ENCODE results near the gene TMEM229A.

Gene TMEM229A

DNA sequence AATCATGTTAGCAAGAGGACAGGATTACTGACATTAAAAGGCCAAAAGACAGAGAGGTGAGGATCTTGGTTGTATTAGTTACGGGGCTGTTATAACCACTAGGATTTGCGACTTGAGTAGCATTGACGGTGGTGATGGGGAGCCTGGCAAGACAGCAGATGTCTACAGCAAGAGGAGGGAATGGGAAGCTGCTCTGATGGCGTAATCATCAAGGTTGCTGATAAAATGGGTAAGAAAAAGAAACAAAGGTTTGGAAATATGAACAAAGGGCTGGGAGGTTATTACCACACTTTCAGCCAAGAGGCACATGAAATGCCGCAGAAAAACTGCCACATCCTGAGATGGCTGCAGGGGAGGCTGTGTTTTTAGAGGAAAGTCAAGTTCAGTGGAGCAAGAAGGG lies 33.9 kb downstream of the TMEM229A start:
- Histone ChIP-seq H3K4me1 (ENCODE audit: insufficient read depth, low read length) (no peaks in the 10 kb centered on the region), H3K27ac (ENCODE audit: low read depth, low read length) (no peak overlapping the region), H3K36me3 (ENCODE audit: insufficient read depth, low read length) (no peaks in the 10 kb centered on the region), H3K9me3 (ENCODE audit: low read length) (no peaks in the 10 kb centered on the region), H3K4me3 (ENCODE audit: low read depth in 1 of 2, low read length in 2 of 2) (no peak overlapping the region), H3K9ac (ENCODE audit: low read length) (no peak overlapping the region), H3K27me3 (ENCODE audit: control insufficient read depth in 1 of 2, insufficient read depth in 2 of 2, low read length in 2 of 2) (no peaks in the 10 kb centered on the region)

DNA sequence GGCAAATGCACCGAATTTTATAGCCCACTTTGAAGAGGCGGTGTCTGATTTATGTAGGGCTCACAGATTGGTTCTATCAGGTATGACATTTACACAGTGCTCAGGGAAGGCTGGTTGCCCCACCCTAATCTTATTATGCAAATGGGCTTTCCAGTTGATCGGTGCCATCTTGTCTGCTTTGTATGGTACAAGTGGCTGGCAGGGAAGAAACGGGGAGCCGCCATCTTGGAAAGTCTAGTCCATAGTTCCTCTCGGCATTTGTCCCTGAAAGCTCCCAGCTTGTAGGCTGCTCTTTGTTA lies 36.6 kb downstream of the TMEM229A start:
- Histone ChIP-seq H3K36me3 (ENCODE audit: insufficient read depth, low read length) (no peaks in the 10 kb centered on the region), H3K4me3 (ENCODE audit: low read depth in 1 of 2, low read length in 2 of 2) (no peak overlapping the region), H3K9me3 (ENCODE audit: low read length) (no peaks in the 10 kb centered on the region), H3K4me1 (ENCODE audit: insufficient read depth, low read length) (no peaks in the 10 kb centered on the region), H3K9ac (ENCODE audit: low read length) (no peak overlapping the region), H3K27me3 (ENCODE audit: control insufficient read depth in 1 of 2, insufficient read depth in 2 of 2, low read length in 2 of 2) (no peaks in the 10 kb centered on the region), H3K27ac (ENCODE audit: low read depth, low read length) (no peak overlapping the region)

DNA sequence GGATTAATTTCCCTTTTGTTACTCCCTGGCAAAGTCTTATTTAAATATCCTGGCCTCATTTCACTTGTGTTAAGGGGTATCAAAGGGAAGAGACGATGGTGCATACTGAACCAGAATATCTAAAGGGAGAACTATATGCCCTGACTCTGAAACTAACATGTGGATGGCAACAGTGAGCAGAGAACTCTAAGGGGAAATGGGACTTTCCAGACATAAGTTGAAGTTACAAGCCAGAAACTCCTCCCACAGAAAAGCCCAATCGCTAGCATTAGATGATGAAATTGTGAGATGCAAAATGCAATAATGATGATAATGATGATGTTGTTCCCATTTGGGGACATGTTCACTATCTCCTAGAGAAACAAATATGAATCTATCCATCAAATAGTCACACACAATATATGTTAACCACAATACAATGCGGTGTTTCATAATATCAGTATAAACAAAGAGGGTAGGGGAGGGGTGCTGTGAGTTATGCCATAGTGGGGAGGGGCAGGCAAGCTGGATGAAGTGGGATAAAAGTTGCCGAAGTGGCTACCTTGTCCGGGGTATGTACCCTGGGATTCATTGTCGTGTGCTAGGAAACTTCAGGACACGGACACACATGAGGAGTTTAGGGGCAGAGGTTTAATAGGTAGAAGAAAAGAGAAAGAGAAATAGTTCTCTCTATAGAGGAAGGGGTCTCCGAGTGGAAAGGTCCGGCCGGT lies 37.1 kb downstream of the TMEM229A start:
- Histone ChIP-seq H3K9ac (ENCODE audit: low read length) (no peak overlapping the region), H3K9me3 (ENCODE audit: low read length) (no peaks in the 10 kb centered on the region), H3K36me3 (ENCODE audit: insufficient read depth, low read length) (no peaks in the 10 kb centered on the region), H3K27me3 (ENCODE audit: control insufficient read depth in 1 of 2, insufficient read depth in 2 of 2, low read length in 2 of 2) (no peaks in the 10 kb centered on the region), H3K4me3 (ENCODE audit: low read depth in 1 of 2, low read length in 2 of 2) (no peak overlapping the region), H3K4me1 (ENCODE audit: insufficient read depth, low read length) (no peaks in the 10 kb centered on the region), H3K27ac (ENCODE audit: low read depth, low read length) (no peak overlapping the region)

DNA sequence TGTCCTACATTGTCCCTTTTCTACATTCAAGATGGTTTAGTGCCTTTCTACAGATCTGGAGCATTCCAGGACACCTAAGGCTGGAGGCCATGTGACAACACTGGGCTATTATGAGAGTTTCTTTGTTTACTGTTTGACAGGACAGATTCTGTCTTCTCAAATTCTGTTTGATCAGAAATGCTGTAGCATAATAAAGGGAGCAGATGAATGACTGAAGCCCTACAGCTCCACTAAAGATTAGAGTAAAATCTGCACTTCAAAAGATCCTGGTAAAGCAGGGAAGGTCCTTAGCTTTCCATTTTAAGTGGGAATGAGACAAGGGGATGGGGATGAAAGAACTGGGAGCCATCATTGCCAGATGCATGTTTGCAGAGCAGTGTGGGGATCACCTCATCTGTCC lies 38.4 kb downstream of the TMEM229A start:
- no peak overlapping the region for H3K9ac ChIP-seq (ENCODE audit: low read length)
- no peaks in the 10 kb centered on the region for H3K27me3 ChIP-seq (ENCODE audit: control insufficient read depth in 1 of 2, insufficient read depth in 2 of 2, low read length in 2 of 2)
- no peak overlapping the region for H3K4me3 ChIP-seq (ENCODE audit: low read depth in 1 of 2, low read length in 2 of 2)
- H3K4me1 ChIP-seq (ENCODE audit: insufficient read depth, low read length): no peaks in the 10 kb centered on the region
- no peaks in the 10 kb centered on the region for H3K9me3 ChIP-seq (ENCODE audit: low read length)
- H3K27ac ChIP-seq (ENCODE audit: low read depth, low read length): no peak overlapping the region
- H3K36me3 ChIP-seq (ENCODE audit: insufficient read depth, low read length): no peaks in the 10 kb centered on the region

DNA sequence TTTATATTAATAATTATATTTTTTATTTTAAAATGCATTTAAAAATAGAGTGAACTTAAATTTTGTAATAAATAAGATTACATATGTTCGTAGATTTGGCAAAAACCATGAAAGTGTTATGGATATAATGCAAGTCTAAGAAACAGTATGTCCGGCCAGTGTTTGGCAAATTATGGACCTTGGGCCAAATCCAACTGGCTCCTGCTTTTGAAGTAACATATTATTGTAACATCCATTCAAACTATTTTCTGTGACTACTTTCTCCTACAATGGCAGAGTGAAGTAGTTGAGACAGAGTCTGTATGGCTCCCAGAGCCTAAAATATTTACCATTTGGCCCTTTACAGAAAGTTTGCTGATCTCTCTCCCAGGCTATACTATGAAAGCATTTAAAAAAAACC lies 38.9 kb downstream of the TMEM229A start:
- Histone ChIP-seq H3K36me3 (ENCODE audit: insufficient read depth, low read length) (no peaks in the 10 kb centered on the region), H3K9me3 (ENCODE audit: low read length) (no peaks in the 10 kb centered on the region), H3K27ac (ENCODE audit: low read depth, low read length) (no peak overlapping the region), H3K4me1 (ENCODE audit: insufficient read depth, low read length) (no peaks in the 10 kb centered on the region), H3K9ac (ENCODE audit: low read length) (no peak overlapping the region), H3K27me3 (ENCODE audit: control insufficient read depth in 1 of 2, insufficient read depth in 2 of 2, low read length in 2 of 2) (no peaks in the 10 kb centered on the region), H3K4me3 (ENCODE audit: low read depth in 1 of 2, low read length in 2 of 2) (no peak overlapping the region)

DNA sequence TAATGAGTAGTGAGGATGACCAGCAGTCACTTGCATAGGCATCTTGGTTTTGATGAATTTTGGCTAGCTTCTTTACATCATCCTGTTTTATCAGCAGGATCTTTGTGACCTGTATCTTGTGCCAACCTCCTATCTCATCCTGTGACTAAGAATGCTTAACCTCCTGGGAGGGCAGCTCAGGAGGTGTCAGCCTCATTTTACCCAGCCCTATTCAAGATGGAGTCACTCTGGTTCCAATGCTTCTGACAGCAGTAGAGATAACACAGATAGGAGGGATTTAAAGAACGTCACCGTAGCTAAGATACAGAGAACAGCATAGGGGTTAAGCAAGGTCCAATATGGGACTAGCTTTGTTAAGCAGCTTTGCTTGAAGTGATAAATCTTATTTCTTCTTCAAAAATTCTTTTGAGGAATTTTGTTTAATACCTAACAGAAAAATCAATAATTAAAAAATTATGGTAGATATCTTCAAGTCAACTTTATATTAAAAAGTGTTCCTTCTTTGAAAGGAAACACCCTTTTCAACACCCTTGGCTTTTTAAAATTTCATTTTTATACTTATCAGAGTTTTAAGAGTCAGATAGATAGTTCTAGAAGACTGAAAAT lies 39.9 kb downstream of the TMEM229A start:
- no peaks in the 10 kb centered on the region for H3K4me1 ChIP-seq (ENCODE audit: insufficient read depth, low read length)
- no peak overlapping the region for H3K27ac ChIP-seq (ENCODE audit: low read depth, low read length)
- H3K9me3 ChIP-seq (ENCODE audit: low read length): no peaks in the 10 kb centered on the region
- H3K4me3 ChIP-seq (ENCODE audit: low read depth in 1 of 2, low read length in 2 of 2): no peak overlapping the region
- no peaks in the 10 kb centered on the region for H3K27me3 ChIP-seq (ENCODE audit: control insufficient read depth in 1 of 2, insufficient read depth in 2 of 2, low read length in 2 of 2)
- no peaks in the 10 kb centered on the region for H3K36me3 ChIP-seq (ENCODE audit: insufficient read depth, low read length)
- H3K9ac ChIP-seq (ENCODE audit: low read length): no peak overlapping the region

DNA sequence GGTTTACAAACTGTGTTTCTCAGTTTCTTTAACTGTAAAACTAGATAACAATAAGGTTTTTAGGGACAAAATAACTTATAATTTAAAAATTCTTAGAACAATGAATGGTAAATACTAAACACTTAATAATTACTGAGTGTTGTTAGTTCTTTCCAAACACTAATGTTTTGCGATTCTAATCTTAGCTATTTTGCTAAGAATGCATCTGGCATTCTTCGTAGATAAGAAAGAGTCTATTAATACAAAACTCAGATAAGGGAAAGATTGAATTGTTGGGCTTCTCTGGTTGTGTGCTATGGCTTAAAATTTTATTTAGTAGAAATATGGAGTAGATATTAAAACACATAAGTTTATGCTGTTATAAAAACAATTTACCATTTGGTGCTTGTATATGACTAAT lies 45.4 kb downstream of the TMEM229A start:
- H3K27me3 ChIP-seq (ENCODE audit: control insufficient read depth in 1 of 2, insufficient read depth in 2 of 2, low read length in 2 of 2): no peaks in the 10 kb centered on the region
- no peak overlapping the region for H3K4me3 ChIP-seq (ENCODE audit: low read depth in 1 of 2, low read length in 2 of 2)
- no peaks in the 10 kb centered on the region for H3K4me1 ChIP-seq (ENCODE audit: insufficient read depth, low read length)
- no peaks in the 10 kb centered on the region for H3K36me3 ChIP-seq (ENCODE audit: insufficient read depth, low read length)
- H3K9me3 ChIP-seq (ENCODE audit: low read length): no peaks in the 10 kb centered on the region
- H3K27ac ChIP-seq (ENCODE audit: low read depth, low read length): no peak overlapping the region
- H3K9ac ChIP-seq (ENCODE audit: low read length): no peak overlapping the region
